ENCODE results near the gene CTSO. TPM values are rescaled to one million over a fixed set of nuclear protein-coding genes. Genes with fewer than 3 reads are reported as not detected.

Gene CTSO
- total and polyA plus RNA-seq, 2 of the 8 experiments (the other 6 are each of a cell fraction or from before 2014, with no cell fraction given) = 0.39 to 0.41 TPM

DNA sequence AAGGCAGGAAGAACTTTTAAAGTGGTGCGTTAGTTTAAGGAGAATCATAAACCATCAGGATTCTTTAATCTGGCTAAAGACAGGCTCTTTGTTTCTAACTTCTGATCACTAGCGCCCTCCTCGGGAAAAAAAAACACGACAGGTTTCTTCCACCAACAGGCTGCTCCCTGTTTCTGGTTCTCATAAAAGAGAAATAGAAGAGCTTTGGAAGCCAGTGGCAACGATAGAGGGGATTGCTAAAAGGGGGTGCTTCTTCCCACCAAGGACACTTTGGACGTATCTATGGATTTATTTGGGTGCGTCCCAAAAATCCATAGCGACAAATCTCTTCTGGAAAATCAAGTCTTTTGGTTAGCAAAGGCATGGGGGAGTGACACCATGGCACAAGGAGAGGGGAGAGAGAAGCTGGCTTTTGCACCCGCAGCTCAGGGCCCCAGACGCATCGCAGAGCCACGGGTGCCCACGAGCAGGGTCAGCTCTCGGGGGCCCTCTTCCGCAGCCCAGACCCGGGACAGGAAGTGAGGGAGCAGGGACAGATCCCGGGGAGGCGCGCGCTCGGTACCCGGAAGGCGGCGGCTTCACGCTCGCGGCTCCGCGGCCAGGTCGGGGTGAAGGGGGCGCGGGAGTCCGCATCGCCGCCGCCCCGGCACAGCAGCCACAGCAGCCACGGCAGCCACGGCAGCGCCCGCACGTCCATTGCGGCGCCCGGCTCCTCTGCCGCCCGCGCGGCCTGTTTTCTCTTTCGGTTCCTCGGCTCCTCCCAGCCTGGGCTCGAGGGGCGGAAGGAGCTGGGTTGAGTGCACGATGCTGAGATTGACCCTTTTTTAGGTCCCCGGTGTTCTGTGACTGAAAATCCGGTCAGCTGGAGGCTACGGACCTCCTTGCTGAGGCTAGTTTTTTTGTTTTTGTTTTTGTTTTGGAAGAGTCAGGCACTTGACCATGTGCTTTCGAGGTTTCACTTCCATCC is at the start of gene CTSO (continued):
- TF ChIP-seq, protein P1, sequence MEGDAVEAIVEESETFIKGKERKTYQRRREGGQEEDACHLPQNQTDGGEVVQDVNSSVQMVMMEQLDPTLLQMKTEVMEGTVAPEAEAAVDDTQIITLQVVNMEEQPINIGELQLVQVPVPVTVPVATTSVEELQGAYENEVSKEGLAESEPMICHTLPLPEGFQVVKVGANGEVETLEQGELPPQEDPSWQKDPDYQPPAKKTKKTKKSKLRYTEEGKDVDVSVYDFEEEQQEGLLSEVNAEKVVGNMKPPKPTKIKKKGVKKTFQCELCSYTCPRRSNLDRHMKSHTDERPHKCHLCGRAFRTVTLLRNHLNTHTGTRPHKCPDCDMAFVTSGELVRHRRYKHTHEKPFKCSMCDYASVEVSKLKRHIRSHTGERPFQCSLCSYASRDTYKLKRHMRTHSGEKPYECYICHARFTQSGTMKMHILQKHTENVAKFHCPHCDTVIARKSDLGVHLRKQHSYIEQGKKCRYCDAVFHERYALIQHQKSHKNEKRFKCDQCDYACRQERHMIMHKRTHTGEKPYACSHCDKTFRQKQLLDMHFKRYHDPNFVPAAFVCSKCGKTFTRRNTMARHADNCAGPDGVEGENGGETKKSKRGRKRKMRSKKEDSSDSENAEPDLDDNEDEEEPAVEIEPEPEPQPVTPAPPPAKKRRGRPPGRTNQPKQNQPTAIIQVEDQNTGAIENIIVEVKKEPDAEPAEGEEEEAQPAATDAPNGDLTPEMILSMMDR (IDR thresholded peaks at IDR 0.05; ENCODE audit: control extremely low read depth in 1 of 3, insufficient read depth in 1 of 3, low read depth in 1 of 3, low read length in 3 of 3) = peak in 2 of 3 experiments; percentile 37 to 63; a peak in 3 of 4 replicates
- TF ChIP-seq TBP (IDR thresholded peaks at IDR 0.05; ENCODE audit: low read depth, low read length) = peak; percentile 17; the same call in 1 of the 2 replicates
- TF ChIP-seq NRF1 (IDR thresholded peaks at IDR 0.05; ENCODE audit: low read depth, low read length) = no peak
- TF ChIP-seq RFX5 (IDR thresholded peaks at IDR 0.05; ENCODE audit: borderline replicate concordance, low read depth, low read length) = no peak
- TF ChIP-seq SIX5 (IDR thresholded peaks at IDR 0.05; ENCODE audit: low read depth, low read length) = no peak
- TF ChIP-seq KDM4A (IDR thresholded peaks at IDR 0.05; ENCODE audit: low read depth, low read length, severe bottlenecking) = peak; percentile 65
- peak; percentile 62 to 65 for TF ChIP-seq RAD21 (IDR thresholded peaks at IDR 0.05 in 1 of 2, conservative IDR thresholded peaks at IDR 0.05 in 1 of 2; ENCODE audit: low read depth in 2 of 2, low read length in 2 of 2)
- TF ChIP-seq RNF2 (IDR thresholded peaks at IDR 0.05; ENCODE audit: borderline replicate concordance, low read depth, low read length, missing control alignments, poor library complexity, severe bottlenecking) = no peak
- TF ChIP-seq, protein P2, sequence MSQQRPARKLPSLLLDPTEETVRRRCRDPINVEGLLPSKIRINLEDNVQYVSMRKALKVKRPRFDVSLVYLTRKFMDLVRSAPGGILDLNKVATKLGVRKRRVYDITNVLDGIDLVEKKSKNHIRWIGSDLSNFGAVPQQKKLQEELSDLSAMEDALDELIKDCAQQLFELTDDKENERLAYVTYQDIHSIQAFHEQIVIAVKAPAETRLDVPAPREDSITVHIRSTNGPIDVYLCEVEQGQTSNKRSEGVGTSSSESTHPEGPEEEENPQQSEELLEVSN (IDR thresholded peaks at IDR 0.05) = no peak; the same call in 1 of the 2 replicates
- peak; percentile 62 for TF ChIP-seq PHF8 (conservative IDR thresholded peaks at IDR 0.05; ENCODE audit: low read depth, low read length)
- TF ChIP-seq HDAC6 (IDR thresholded peaks at IDR 0.05; ENCODE audit: low read depth, low read length) = no peak
- TF ChIP-seq SIRT6 (IDR thresholded peaks at IDR 0.05; ENCODE audit: low read length) = no peak
- TF ChIP-seq POLR2A (IDR thresholded peaks at IDR 0.05; ENCODE audit: control extremely low read depth in 1 of 2, low read depth in 2 of 2, low read length in 2 of 2) = peak in 1 of 2 experiments; percentile 69; a peak in 2 of 3 replicates
